ENCODE measurements around the gene NEU3. TPM values are rescaled to one million over a fixed set of nuclear protein-coding genes. Genes with fewer than 3 reads are reported as not detected.

Gene NEU3
- polyA plus RNA-seq, 3 donors = 2.3 to 25.1 (median 3.9) TPM

- H3K27me3 Mint-ChIP-seq (ENCODE audit: low read depth in 3 of 3) = peaks cover 0 to 2% (median 0%) of the 10 kb centered on the region in 3 donors
- Histone ChIP-seq H3K27me3 (ENCODE audit: control insufficient read depth in 2 of 2, insufficient read depth in 2 of 2, low read length in 2 of 2) (no peaks in the 10 kb centered on the region), H3K4me3 (replicated peaks in 1 of 3; ENCODE audit: low read depth in 2 of 3, low read length in 3 of 3) (no peak overlapping the region), H4K20me1 (ENCODE audit: insufficient read depth, low read length) (no peaks in the 10 kb centered on the region), H3K27ac (ENCODE audit: low read depth in 1 of 2, low read length in 2 of 2) (no peak overlapping the region), H3K4me1 (ENCODE audit: control insufficient read depth in 1 of 2, insufficient read depth in 2 of 2, low read length in 2 of 2) (no peaks in the 10 kb centered on the region), H2AFZ (ENCODE audit: insufficient read depth, low read depth, low read length, poor library complexity, severe bottlenecking) (no peak overlapping the region), H3K36me3 (replicated peaks in 1 of 2; ENCODE audit: control insufficient read depth in 1 of 2, insufficient read depth in 2 of 2, low read length in 2 of 2) (no peaks in the 10 kb centered on the region), H3K9me3 (replicated peaks in 1 of 2; ENCODE audit: control insufficient read depth in 1 of 2, insufficient read depth in 1 of 2, low read length in 2 of 2) (no peaks in the 10 kb centered on the region), H3K79me2 (ENCODE audit: insufficient read depth, low read length) (no peaks in the 10 kb centered on the region), H3K9ac (ENCODE audit: insufficient read depth, low read length, poor library complexity, severe bottlenecking) (no peak overlapping the region), H3K4me2 (replicated peaks; ENCODE audit: extremely low read depth, low read length, poor library complexity, severe bottlenecking) (no peak overlapping the region)
- intact Hi-C loops (cut with micrococcal nuclease) = loop anchor here (5.0 to 10.0 kb wide), 2 partner anchors 112 to 224 kb away; no protein-coding TSS in a partner anchor
- H3K36me3 Mint-ChIP-seq = peaks cover 8 to 11% of the 10 kb centered on the region in 2 donors
- TF ChIP-seq CTCF (IDR thresholded peaks at IDR 0.05) = peak; percentile 95
- DNase-seq = peak; percentile 57 to 67 (median 57)
- no peak overlapping the region for H3K27ac Mint-ChIP-seq
- H3K4me3 Mint-ChIP-seq = no peak overlapping the region
- H3K4me1 Mint-ChIP-seq = no peaks in the 10 kb centered on the region
- H3K9me3 Mint-ChIP-seq = peaks cover 0 to 4% (median 1%) of the 10 kb centered on the region in 7 donors
- 58% methylated on average over 3 of the region's 5 CpGs for WGBS (ENCODE audit: insufficient coverage)
Measured at GRCh38 chr11:75022759-75023396, 34.1 kb downstream of the NEU3 start.

DNA sequence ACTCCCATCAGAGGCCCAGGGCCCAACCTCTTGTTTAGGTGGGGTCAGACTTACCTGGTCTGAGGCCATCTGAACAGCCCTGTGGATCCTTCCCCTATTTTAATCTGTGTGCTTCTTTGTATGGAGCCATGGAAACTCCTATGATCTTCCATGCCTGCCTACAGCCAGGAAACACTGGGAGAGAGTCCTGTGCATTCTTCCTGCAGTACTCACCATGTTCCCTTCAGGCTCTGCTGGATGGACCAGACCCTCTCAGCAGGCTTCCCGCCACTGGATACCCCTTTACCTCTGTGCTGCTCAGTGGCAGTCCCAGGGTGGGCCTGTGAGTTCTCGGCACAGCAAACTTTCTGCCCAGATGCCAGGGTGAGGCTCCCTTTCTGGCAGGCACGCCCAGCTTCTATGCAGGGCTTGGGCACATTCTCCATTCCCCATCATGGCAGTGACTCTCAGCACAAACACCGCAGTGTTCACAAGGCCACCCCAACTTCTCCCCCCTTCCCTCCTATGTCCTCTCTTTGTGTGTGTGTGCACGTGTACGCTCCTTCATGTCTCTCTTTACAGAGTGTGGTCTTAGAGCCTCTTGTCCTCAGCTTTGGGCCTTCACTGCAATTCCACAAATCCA, 34.8 kb downstream of the NEU3 start:
- Mint-ChIP-seq H3K4me3 (no peak overlapping the region), H3K36me3 (peaks cover 4 to 5% of the 10 kb centered on the region in 2 donors), H3K4me1 (no peaks in the 10 kb centered on the region), H3K27ac (peak overlapping the region in 1 of 7 donors; percentile 26), H3K27me3 (ENCODE audit: low read depth in 3 of 3) (peaks cover 0 to 2% (median 0%) of the 10 kb centered on the region in 3 donors), H3K9me3 (peaks cover 0 to 3% (median under 1%) of the 10 kb centered on the region in 7 donors)
- H3K9ac ChIP-seq (ENCODE audit: insufficient read depth, low read length, poor library complexity, severe bottlenecking) = no peak overlapping the region
- no peak overlapping the region for H3K27ac ChIP-seq (ENCODE audit: low read depth in 1 of 2, low read length in 2 of 2)
- H3K27me3 ChIP-seq (ENCODE audit: control insufficient read depth in 2 of 2, insufficient read depth in 2 of 2, low read length in 2 of 2) = no peaks in the 10 kb centered on the region
- 98% methylated on average over 6 of the region's 6 CpGs for WGBS (ENCODE audit: insufficient coverage)
- no peak for DNase-seq
- no peaks in the 10 kb centered on the region for H3K79me2 ChIP-seq (ENCODE audit: insufficient read depth, low read length)
- no peaks in the 10 kb centered on the region for H3K36me3 ChIP-seq (replicated peaks in 1 of 2; ENCODE audit: control insufficient read depth in 1 of 2, insufficient read depth in 2 of 2, low read length in 2 of 2)
- intact Hi-C loops (cut with micrococcal nuclease) = loop anchor here (2.0 to 10.0 kb wide), 3 partner anchors 111 to 225 kb away; no protein-coding TSS in a partner anchor
- H4K20me1 ChIP-seq (ENCODE audit: insufficient read depth, low read length) = no peaks in the 10 kb centered on the region
- H3K4me1 ChIP-seq (ENCODE audit: control insufficient read depth in 1 of 2, insufficient read depth in 2 of 2, low read length in 2 of 2) = no peaks in the 10 kb centered on the region
- no peak overlapping the region for H3K4me2 ChIP-seq (replicated peaks; ENCODE audit: extremely low read depth, low read length, poor library complexity, severe bottlenecking)
- H2AFZ ChIP-seq (ENCODE audit: insufficient read depth, low read depth, low read length, poor library complexity, severe bottlenecking) = no peak overlapping the region
- no peak overlapping the region for H3K4me3 ChIP-seq (replicated peaks in 1 of 3; ENCODE audit: low read depth in 2 of 3, low read length in 3 of 3)
- no peak for TF ChIP-seq CTCF (IDR thresholded peaks at IDR 0.05)
- H3K9me3 ChIP-seq (replicated peaks in 1 of 2; ENCODE audit: control insufficient read depth in 1 of 2, insufficient read depth in 1 of 2, low read length in 2 of 2) = no peaks in the 10 kb centered on the region
